Neural cell (in vitro differentiated cells): ENCODE data around the gene BCAN. TPM values are rescaled to one million over a fixed set of nuclear protein-coding genes. Genes with fewer than 3 reads are reported as not detected.

Experiments
- H2AFZ ChIP-seq: fragments of 200-600, 300-800 bp; sonication (generic), shearing (Covaris generic); 2 replicates; pipeline ENCODE4 v1.6.0; 2014; ENCODE audit warnings: low read depth, mild to moderate bottlenecking, antibody characterized with exemption, low read length, moderate library complexity
- H3F3A ChIP-seq: fragments of 200-600 bp; shearing (Covaris generic); 2 replicates; pipeline ENCODE4 v1.6.1; 2016; ENCODE audit warnings: mild to moderate bottlenecking, moderate library complexity, mixed read lengths, antibody characterized with exemption, low read length; ENCODE audit not compliant: insufficient read depth, poor library complexity, severe bottlenecking
- H3K27ac ChIP-seq: fragments of 200-600, 300-800 bp; sonication (generic), shearing (Covaris generic); 2 replicates; pipeline ENCODE4 v1.5.1; 2014; ENCODE audit warnings: mild to moderate bottlenecking, low read length, moderate library complexity
- H3K27me3 ChIP-seq: fragments of 300-800, 200-600 bp; sonication (generic), shearing (Covaris generic); 2 replicates; pipeline ENCODE4 v1.6.0; 2014; ENCODE audit warnings: mild to moderate bottlenecking, low read depth, low read length, moderate library complexity; ENCODE audit not compliant: insufficient read depth
- H3K36me3 ChIP-seq: fragments of 300-800, 200-600 bp; sonication (generic), shearing (Covaris generic); 2 replicates; pipeline ENCODE4 v1.5.1; 2014; ENCODE audit warnings: mild to moderate bottlenecking, antibody characterized with exemption, low read length, moderate library complexity; ENCODE audit not compliant: insufficient read depth
- H3K4me2 ChIP-seq: fragments of 300-800, 200-600 bp; sonication (generic), shearing (Covaris generic); 2 replicates; pipeline ENCODE4 v1.6.0; 2014; ENCODE audit warnings: mild to moderate bottlenecking, low read length
- H3K4me3 ChIP-seq: fragments of 300-800, 200-600 bp; sonication (generic), shearing (Covaris generic); 2 replicates; pipeline ENCODE4 v1.5.1; 2014; ENCODE audit warnings: mild to moderate bottlenecking, low read length, moderate library complexity
- H3K79me2 ChIP-seq: fragments of 200-600 bp; shearing (Covaris generic); replicated peaks from 2 replicates; pipeline ENCODE4 v1.6.0; 2014; ENCODE audit warnings: mild to moderate bottlenecking, low read length, moderate library complexity; ENCODE audit not compliant: insufficient read depth
- H3K9ac ChIP-seq: fragments of 300-800, 200-600 bp; sonication (generic), shearing (Covaris generic); 2 replicates; pipeline ENCODE4 v1.6.1; 2016; ENCODE audit warnings: mild to moderate bottlenecking, low read length, mixed read lengths
- H3K9me2 ChIP-seq: fragments of 200-600 bp; shearing (Covaris generic); 2 replicates; pipeline ENCODE4 v1.6.1; 2016; ENCODE audit warnings: mild to moderate bottlenecking, low read length, mixed read lengths; ENCODE audit not compliant: insufficient read depth
- H3K9me3 ChIP-seq: fragments of 200-600, 300-800 bp; sonication (generic), shearing (Covaris generic); 2 replicates; pipeline ENCODE4 v1.6.1; 2016; ENCODE audit warnings: mild to moderate bottlenecking, mixed run types, low read length, moderate library complexity, mixed read lengths
- H4K20me1 ChIP-seq: fragments of 200-600 bp; shearing (Covaris generic); 2 replicates; pipeline ENCODE4 v1.6.1; 2016; ENCODE audit warnings: mild to moderate bottlenecking, mixed run types; ENCODE audit not compliant: insufficient read depth
- CTCF ChIP-seq: fragments of 450-650 bp; IDR thresholded peaks from 2 replicates; pipeline ENCODE4 v1.5.1; 2014; ENCODE audit warnings: antibody characterized with exemption, mild to moderate bottlenecking, moderate library complexity; ENCODE audit not compliant: poor library complexity, severe bottlenecking
- EP300 ChIP-seq: fragments of 450-650 bp; conservative IDR thresholded peaks from 2 replicates; pipeline ENCODE4 v1.6.1; 2014; ENCODE audit warnings: antibody characterized with exemption, mild to moderate bottlenecking, moderate library complexity; ENCODE audit not compliant: poor library complexity, severe bottlenecking
- EZH2 ChIP-seq: fragments of 200-600, 300-800 bp; shearing (Covaris generic), sonication (generic); IDR thresholded peaks from 2 replicates; pipeline ENCODE4 v1.6.1; 2014; ENCODE audit warnings: antibody characterized with exemption, low read length, borderline replicate concordance, mild to moderate bottlenecking; ENCODE audit not compliant: insufficient read depth, poor library complexity, severe bottlenecking
- MXI1 ChIP-seq: fragments of 450-650 bp; conservative IDR thresholded peaks from 2 replicates; pipeline ENCODE4 v1.6.1; 2014; ENCODE audit warnings: antibody characterized with exemption, mild to moderate bottlenecking; ENCODE audit not compliant: poor library complexity, severe bottlenecking
- POLR2AphosphoS5 ChIP-seq: IDR thresholded peaks from 2 replicates; pipeline ENCODE4 v1.6.1; 2012
- RAD21 ChIP-seq: fragments of 450-650 bp; conservative IDR thresholded peaks from 2 replicates; pipeline ENCODE4 v1.6.1; 2014; ENCODE audit warnings: antibody characterized with exemption, mild to moderate bottlenecking, moderate library complexity
- REST ChIP-seq: IDR thresholded peaks from 2 replicates; pipeline ENCODE4 v1.6.1; 2012; ENCODE audit warnings: borderline replicate concordance
- SMC3 ChIP-seq: fragments of 450-650 bp; conservative IDR thresholded peaks from 2 replicates; pipeline ENCODE4 v1.6.1; 2014; ENCODE audit warnings: antibody characterized with exemption, mild to moderate bottlenecking, moderate library complexity; ENCODE audit not compliant: poor library complexity
- TAF1 ChIP-seq: IDR thresholded peaks from 2 replicates; pipeline ENCODE4 v1.6.1; 2012; ENCODE audit warnings: low read depth
- polyA plus RNA-seq: library from polyadenylated mRNA; depleted of rRNA; stranded (reverse); fragments of >200 nt; gene quantifications from 2 replicates; pipeline ENCODE4 v1.2.3, GENCODE V29; 2014

BCAN gene
- polyA plus RNA-seq, 1 donor from 2014 or later, result not detected

- no peaks in the 10 kb centered on the region for H3F3A ChIP-seq
- no peaks in the 10 kb centered on the region for H3K27me3 ChIP-seq
- H3K9ac ChIP-seq, result no peak overlapping the region
- no peaks in the 10 kb centered on the region for H3K9me3 ChIP-seq
- no peaks in the 10 kb centered on the region for H3K9me2 ChIP-seq
- H3K4me3 ChIP-seq, result no peak overlapping the region
- H3K36me3 ChIP-seq, result no peaks in the 10 kb centered on the region
- H3K79me2 ChIP-seq, result no peaks in the 10 kb centered on the region
- TF ChIP-seq REST (no peak), CTCF (no peak), SMC3 (no peak), TAF1 (no peak), POLR2AphosphoS5 (no peak), RAD21 (no peak), MXI1 (no peak), EZH2 (no peak), EP300 (no peak)
- no peak overlapping the region for H3K4me2 ChIP-seq
- no peak overlapping the region for H2AFZ ChIP-seq
- H4K20me1 ChIP-seq, result no peaks in the 10 kb centered on the region
- no peak overlapping the region for H3K27ac ChIP-seq
Observed at GRCh38 chr1:156599811-156600210, 42.1 kb upstream of the BCAN start.

DNA sequence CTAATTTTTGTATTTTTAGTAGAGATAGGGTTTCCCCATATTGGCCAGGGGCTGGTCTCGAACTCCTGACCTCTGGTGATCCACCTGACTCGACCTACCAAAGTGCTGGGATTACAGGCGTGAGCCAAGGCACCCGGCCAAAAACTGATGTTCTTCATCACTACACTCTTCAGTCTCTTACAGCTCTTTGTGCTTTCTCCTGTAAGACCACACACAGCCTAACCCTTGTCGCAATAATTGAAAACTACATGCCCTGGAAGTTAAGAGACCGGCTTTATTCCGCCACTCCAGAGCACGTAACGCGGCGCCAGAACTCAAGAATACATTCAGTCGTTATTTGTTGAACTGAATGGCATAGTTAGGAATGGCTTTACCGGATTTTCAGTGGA, 41.2 kb upstream of the BCAN start:
- Histone ChIP-seq H3K79me2 (no peaks in the 10 kb centered on the region), H3K36me3 (no peaks in the 10 kb centered on the region), H3K27ac (no peak overlapping the region), H4K20me1 (no peaks in the 10 kb centered on the region), H3K9me3 (no peaks in the 10 kb centered on the region), H2AFZ (no peak overlapping the region), H3F3A (no peaks in the 10 kb centered on the region), H3K4me3 (peak overlapping the region; percentile 75), H3K9ac (peak overlapping the region; percentile 68), H3K4me2 (peak overlapping the region; percentile 93), H3K27me3 (no peaks in the 10 kb centered on the region), H3K9me2 (no peaks in the 10 kb centered on the region)
- TF ChIP-seq MXI1 (no peak), POLR2AphosphoS5 (no peak), CTCF (no peak), EZH2 (no peak), TAF1 (no peak), REST (no peak), EP300 (no peak), SMC3 (no peak), RAD21 (no peak)
